ENCODE measurements around the gene GPC5.

DNA sequence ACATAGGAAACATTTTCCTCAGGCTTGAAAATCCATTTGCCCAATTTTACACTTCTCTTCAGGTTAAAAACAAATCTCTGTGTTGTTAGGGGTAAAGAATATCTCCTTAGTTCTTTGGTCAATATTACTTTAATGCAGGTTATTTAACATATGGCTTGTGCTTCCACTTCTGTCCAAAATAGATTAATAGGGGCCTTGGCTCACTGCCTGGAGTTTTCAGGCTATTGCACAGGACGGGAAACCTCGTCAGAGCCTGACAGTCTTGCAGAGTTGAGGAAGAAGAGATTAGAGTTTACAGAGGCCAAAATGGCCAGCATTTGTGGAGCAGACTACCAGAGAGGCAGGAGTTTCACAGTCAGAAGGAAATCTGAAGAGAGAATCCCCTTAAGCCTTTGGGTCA is 964.3 kb downstream of the GPC5 start:
- TF ChIP-seq POLR2AphosphoS5 (IDR thresholded peaks at IDR 0.05; ENCODE audit: low read depth, low read length) (no peak), SIN3A (IDR thresholded peaks at IDR 0.05; ENCODE audit: borderline replicate concordance, insufficient read depth, low read depth, low read length) (no peak)
